Fibroblast of lung (primary cell): Measurements from ENCODE around the gene PLXNA4. TPM values are rescaled to one million over a fixed set of nuclear protein-coding genes. Genes with fewer than 3 reads are reported as not detected.
"Not testable (repeated sequence)": the region's sequence is repeated elsewhere in the genome, so short reads cannot be mapped to it uniquely, and the experiment has no call there.

Experiments used
- DNase-seq, 2 donors: peaks; one replicate each; pipeline versions ENCODE4 v3.0.0 to v3.0.0-alpha.2; 2010; ENCODE audit warnings: low read depth in 2 of 2
- H2AFZ ChIP-seq: 2 replicates; pipeline ENCODE4 v1.5.1; 2012; ENCODE audit warnings: low read length, control low read depth, inconsistent platforms
- H3K27ac ChIP-seq: 2 replicates; pipeline ENCODE4 v1.5.1; 2011; ENCODE audit warnings: low read length, control low read depth; ENCODE audit not compliant: insufficient read depth
- H3K27me3 ChIP-seq: 2 replicates; pipeline ENCODE4 v1.5.1; 2011; ENCODE audit warnings: mild to moderate bottlenecking, low read length; ENCODE audit not compliant: control insufficient read depth, insufficient read depth
- H3K36me3 ChIP-seq: 2 replicates; pipeline ENCODE4 v1.5.1; 2011; ENCODE audit warnings: low read length; ENCODE audit not compliant: control insufficient read depth, insufficient read depth
- H3K4me1 ChIP-seq: 2 replicates; pipeline ENCODE4 v1.5.1; 2011; ENCODE audit warnings: low read length; ENCODE audit not compliant: control insufficient read depth, insufficient read depth; ENCODE audit errors: extremely low read depth
- H3K4me2 ChIP-seq: 2 replicates; pipeline ENCODE4 v1.5.1; 2011; ENCODE audit warnings: low read length, control low read depth; ENCODE audit not compliant: insufficient read depth; ENCODE audit errors: extremely low read depth
- H3K4me3 ChIP-seq, 4 experiments: fragments of 200-600 bp in 1 of 4; sonication (generic) in 1 of 4; replicated peaks in 1 of 4; 2 replicates each; pipeline ENCODE4 v1.5.1; 2011 to 2016; ENCODE audit warnings: low read length in 4 of 4, low read depth in 3 of 4, mild to moderate bottlenecking in 3 of 4, control low read depth in 2 of 4, inconsistent platforms in 1 of 4, mixed read lengths in 1 of 4; ENCODE audit not compliant: insufficient read depth in 1 of 4; ENCODE audit errors: control extremely low read depth in 1 of 4
- H3K79me2 ChIP-seq: 2 replicates; pipeline ENCODE4 v1.5.1; 2012; ENCODE audit warnings: mild to moderate bottlenecking, low read length, inconsistent platforms; ENCODE audit not compliant: control insufficient read depth, insufficient read depth
- H3K9ac ChIP-seq: 2 replicates; pipeline ENCODE4 v1.5.1; 2011; ENCODE audit warnings: mild to moderate bottlenecking, low read length, control low read depth; ENCODE audit not compliant: insufficient read depth
- H3K9me3 ChIP-seq: 2 replicates; pipeline ENCODE4 v1.5.1; 2012; ENCODE audit warnings: low read depth, low read length; ENCODE audit not compliant: control insufficient read depth, insufficient read depth
- H4K20me1 ChIP-seq: 2 replicates; pipeline ENCODE4 v1.5.1; 2011; ENCODE audit warnings: low read length; ENCODE audit not compliant: control insufficient read depth, insufficient read depth; ENCODE audit errors: extremely low read depth
- CTCF ChIP-seq, 2 donors: IDR thresholded peaks in 1 of 2; conservative IDR thresholded peaks in 1 of 2; 1 replicate in 1 of 2; 2 replicates in 1 of 2; pipeline ENCODE4 v1.5.1; 2011 to 2012; ENCODE audit warnings: low read length in 2 of 2, control low read depth in 1 of 2, inconsistent platforms in 1 of 2, low read depth in 1 of 2, mild to moderate bottlenecking in 1 of 2
- EZH2 ChIP-seq: IDR thresholded peaks from 2 replicates; pipeline ENCODE4 v1.5.1; 2012; ENCODE audit warnings: low read length, control low read depth, mild to moderate bottlenecking; ENCODE audit errors: missing control alignments
- polyA plus RNA-seq, 2 donors: library from polyadenylated mRNA; depleted of rRNA in 1 of 2; stranded (reverse) in 1 of 2; unstranded in 1 of 2; fragments of >200 nt; gene quantifications; 2 replicates each; pipeline ENCODE4 v1.2.1, GENCODE V29; 2011 to 2012; ENCODE audit warnings: missing spikeins in 1 of 2
- total RNA-seq: library from RNA; depleted of rRNA; stranded (reverse); fragments of >200 nt; gene quantifications from 2 replicates; pipeline ENCODE4 v1.2.1, GENCODE V29; 2014

The PLXNA4 gene
- total and polyA plus RNA-seq, 2 donors (not counting 1 experiment from before 2014, with no cell fraction given) = 1.2 to 1.5 TPM

GRCh38 chr7:132393789-132394261 lies 182.4 kb downstream of the PLXNA4 start:
- Histone ChIP-seq H3K79me2 (no peaks in the 10 kb centered on the region), H3K27ac (no peak overlapping the region), H3K4me1 (peaks cover 2% of the 10 kb centered on the region)

GRCh38 chr7:132392713-132393112 lies 183.6 kb downstream of the PLXNA4 start:
- Histone ChIP-seq H3K27me3 (no peaks in the 10 kb centered on the region), H3K9me3 (no peaks in the 10 kb centered on the region)
- TF ChIP-seq CTCF (conservative IDR thresholded peaks at IDR 0.05 in 1 of 2, IDR thresholded peaks at IDR 0.05 in 1 of 2; ENCODE audit: low read depth in 1 of 2, low read length in 2 of 2) (no peak), EZH2 (no peak)

More at GRCh38 chr7:132393789-132394261, 182.4 kb downstream of the PLXNA4 start:
- peak; percentile 54 to 79 for DNase-seq
- no peaks in the 10 kb centered on the region for H3K27me3 ChIP-seq
- H3K4me2 ChIP-seq = no peak overlapping the region
- TF ChIP-seq CTCF (conservative IDR thresholded peaks at IDR 0.05 in 1 of 2, IDR thresholded peaks at IDR 0.05 in 1 of 2; ENCODE audit: low read depth in 1 of 2, low read length in 2 of 2) (no peak), EZH2 (no peak)
- H3K4me3 ChIP-seq = no peak overlapping the region
- H3K36me3 ChIP-seq = no peaks in the 10 kb centered on the region
- H2AFZ ChIP-seq = no peak overlapping the region
- no peaks in the 10 kb centered on the region for H3K9me3 ChIP-seq
- no peaks in the 10 kb centered on the region for H4K20me1 ChIP-seq
- H3K9ac ChIP-seq = no peak overlapping the region

DNA sequence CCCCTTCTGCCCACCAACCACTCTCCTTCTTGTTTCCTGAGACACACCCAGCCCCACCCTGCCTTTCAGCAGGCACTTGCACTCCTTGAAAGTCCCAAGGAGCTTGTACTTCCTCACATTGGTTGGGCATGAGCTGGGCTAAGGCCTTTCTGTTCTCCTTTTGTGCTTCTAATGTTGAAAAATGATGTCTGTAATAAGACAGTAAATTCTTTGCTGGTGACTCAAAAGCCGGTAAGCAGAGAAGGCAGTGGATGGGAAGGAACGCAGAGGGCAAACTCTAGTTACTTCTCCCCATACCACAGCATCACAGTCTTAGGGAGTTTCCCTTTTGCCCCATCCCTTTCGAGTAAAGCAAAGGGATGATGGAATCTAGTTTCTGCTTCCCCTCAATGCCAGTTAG lies 185.6 kb downstream of the PLXNA4 start:
- Histone ChIP-seq H2AFZ (no peak overlapping the region), H3K9ac (no peak overlapping the region), H3K4me2 (no peak overlapping the region), H3K4me1 (peaks cover 2% of the 10 kb centered on the region), H3K9me3 (no peaks in the 10 kb centered on the region), H4K20me1 (no peaks in the 10 kb centered on the region), H3K79me2 (no peaks in the 10 kb centered on the region), H3K4me3 (no peak overlapping the region), H3K27me3 (no peaks in the 10 kb centered on the region), H3K27ac (no peak overlapping the region), H3K36me3 (no peaks in the 10 kb centered on the region)
- peak; percentile 55 to 94 for DNase-seq
- TF ChIP-seq EZH2 (no peak), CTCF (conservative IDR thresholded peaks at IDR 0.05 in 1 of 2, IDR thresholded peaks at IDR 0.05 in 1 of 2; ENCODE audit: low read depth in 1 of 2, low read length in 2 of 2) (no peak)

More at GRCh38 chr7:132392713-132393112, 183.6 kb downstream of the PLXNA4 start:
- H3K36me3 ChIP-seq = no peaks in the 10 kb centered on the region
- H3K4me1 ChIP-seq = peaks cover 2% of the 10 kb centered on the region
- H3K4me2 ChIP-seq = no peak overlapping the region
- H3K79me2 ChIP-seq = no peaks in the 10 kb centered on the region
- no peaks in the 10 kb centered on the region for H4K20me1 ChIP-seq
- no peak overlapping the region for H3K4me3 ChIP-seq
- H3K27ac ChIP-seq = no peak overlapping the region
- no peak for DNase-seq
- no peak overlapping the region for H2AFZ ChIP-seq
- H3K9ac ChIP-seq = no peak overlapping the region

DNA sequence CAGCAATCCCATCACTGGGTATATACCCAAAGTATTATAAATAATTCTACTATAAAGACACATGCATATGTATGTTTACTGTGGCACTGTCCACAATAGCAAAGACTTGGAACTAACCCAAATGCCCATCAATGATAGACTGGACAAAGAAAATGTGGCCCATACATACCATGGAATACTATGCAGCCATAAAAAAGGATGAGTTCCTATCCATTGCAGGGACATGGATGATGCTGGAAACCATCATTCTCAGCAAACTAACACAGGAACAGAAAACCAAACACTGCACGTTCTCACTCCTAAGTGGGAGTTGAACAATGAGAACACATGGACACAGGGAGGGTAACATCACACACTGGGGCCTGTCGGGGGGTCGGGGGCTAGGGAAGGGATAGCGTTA lies 186.2 kb downstream of the PLXNA4 start:
- H3K36me3 ChIP-seq, H3K4me1 ChIP-seq, H2AFZ ChIP-seq, H3K9ac ChIP-seq, H3K9me3 ChIP-seq, H3K4me3 ChIP-seq, H4K20me1 ChIP-seq, H3K79me2 ChIP-seq, DNase-seq, H3K4me2 ChIP-seq, H3K27ac ChIP-seq, H3K27me3 ChIP-seq: not testable (repeated sequence)
